Right lobe of liver (tissue), 4 donors: Measurements from ENCODE around the gene PARP8.

ENCODE experiments used
- POLR2A ChIP-seq: fragments of 450-650 bp; IDR thresholded peaks from one replicate; pipeline ENCODE4 v1.6.1; 2017; ENCODE audit warnings: antibody characterized with exemption, mild to moderate bottlenecking
- TF ChIP-seq, protein P1 (sequence below), 4 donors: fragments of 200-600 bp in 3 of 4; fragments of 450-650 bp in 1 of 4; IDR thresholded peaks; one replicate each; pipeline versions ENCODE4 v1.5.1 to v1.8.0; 2016 to 2022; ENCODE audit warnings: antibody characterized with exemption in 4 of 4, mild to moderate bottlenecking in 2 of 4
- donor health status: DM: no; HTN: no; CAD: no.
- donor health status: DM: no; HTN: no; CAD: no.
- donor health status: DM: no; HTN: yes; CAD: no.

GRCh38 chr5:50854082-50854481, 187.6 kb downstream of the PARP8 start:
- TF ChIP-seq, protein P1, sequence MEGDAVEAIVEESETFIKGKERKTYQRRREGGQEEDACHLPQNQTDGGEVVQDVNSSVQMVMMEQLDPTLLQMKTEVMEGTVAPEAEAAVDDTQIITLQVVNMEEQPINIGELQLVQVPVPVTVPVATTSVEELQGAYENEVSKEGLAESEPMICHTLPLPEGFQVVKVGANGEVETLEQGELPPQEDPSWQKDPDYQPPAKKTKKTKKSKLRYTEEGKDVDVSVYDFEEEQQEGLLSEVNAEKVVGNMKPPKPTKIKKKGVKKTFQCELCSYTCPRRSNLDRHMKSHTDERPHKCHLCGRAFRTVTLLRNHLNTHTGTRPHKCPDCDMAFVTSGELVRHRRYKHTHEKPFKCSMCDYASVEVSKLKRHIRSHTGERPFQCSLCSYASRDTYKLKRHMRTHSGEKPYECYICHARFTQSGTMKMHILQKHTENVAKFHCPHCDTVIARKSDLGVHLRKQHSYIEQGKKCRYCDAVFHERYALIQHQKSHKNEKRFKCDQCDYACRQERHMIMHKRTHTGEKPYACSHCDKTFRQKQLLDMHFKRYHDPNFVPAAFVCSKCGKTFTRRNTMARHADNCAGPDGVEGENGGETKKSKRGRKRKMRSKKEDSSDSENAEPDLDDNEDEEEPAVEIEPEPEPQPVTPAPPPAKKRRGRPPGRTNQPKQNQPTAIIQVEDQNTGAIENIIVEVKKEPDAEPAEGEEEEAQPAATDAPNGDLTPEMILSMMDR (IDR thresholded peaks at IDR 0.05): no peak
- no peak for TF ChIP-seq POLR2A
